NCI-H146 (cell line): Measurements from ENCODE around the gene PPP3CA.

Source experiments
- DNase-seq: peaks from one replicate; lab custom pipeline; 2025; lab: John Stamatoyannopoulos, UW

PPP3CA gene

DNA sequence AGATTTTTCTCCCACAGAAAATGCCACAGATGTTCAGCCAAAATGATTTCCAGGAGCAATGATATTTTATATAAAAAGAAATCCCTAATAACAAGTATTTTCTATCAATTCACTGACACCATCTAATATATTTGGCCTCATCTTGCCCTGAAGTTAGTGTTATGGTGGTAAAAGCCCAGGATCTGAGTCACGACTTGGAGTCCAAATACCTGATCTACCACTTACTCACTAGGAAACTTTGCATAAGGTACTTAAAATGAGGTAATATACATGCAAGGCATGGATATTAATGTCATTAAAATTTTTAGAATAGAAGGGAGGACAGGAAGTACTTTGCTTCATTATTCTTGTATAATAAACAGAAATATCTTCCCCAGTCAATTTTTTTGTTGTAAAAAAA is 16.3 kb downstream of the PPP3CA start:
- no peak for DNase-seq

DNA sequence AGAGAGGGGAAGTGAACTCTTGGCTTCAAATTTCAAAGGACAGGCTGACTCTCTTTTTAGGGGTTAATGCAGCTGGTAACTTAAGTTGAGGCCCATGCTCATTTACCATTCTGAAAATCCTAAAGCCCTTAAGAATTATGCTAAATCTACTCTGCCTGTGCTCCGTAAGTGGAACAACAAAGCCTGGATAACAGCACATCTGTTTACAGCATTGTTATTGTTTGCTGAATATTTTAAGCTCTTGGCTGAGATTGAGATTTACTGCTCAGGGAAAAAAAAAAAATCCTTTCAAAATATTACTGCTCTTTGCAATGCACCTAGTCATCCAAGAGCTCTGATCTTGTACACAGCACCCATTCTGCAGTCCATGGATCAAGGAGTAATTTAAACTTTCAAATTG is 17.7 kb downstream of the PPP3CA start:
- no peak for DNase-seq

DNA sequence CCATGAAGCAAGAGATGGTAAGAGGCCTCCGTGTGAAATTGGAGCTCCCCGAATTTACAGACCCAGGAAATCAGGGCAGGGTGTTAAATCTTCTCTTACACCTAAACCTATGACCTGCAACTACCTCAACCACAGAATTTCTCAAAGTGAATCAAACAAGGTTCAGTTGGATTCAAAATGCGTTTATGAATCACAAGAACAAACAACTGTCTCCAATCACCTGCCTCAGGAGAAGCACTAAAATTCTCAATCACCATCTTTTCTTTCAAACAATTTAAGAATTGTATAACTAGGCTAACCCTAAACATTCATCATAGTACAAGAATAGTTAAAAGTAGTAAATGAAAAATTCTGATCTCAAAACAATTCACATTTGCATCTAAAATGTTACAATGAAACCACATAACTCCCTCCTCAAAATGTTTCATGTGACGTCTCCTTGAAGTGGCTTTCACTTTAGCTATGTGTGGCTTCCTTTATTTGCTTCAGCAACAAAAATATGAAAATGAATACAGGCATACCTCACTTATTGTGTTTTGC is 19.2 kb downstream of the PPP3CA start:
- no peak for DNase-seq

DNA sequence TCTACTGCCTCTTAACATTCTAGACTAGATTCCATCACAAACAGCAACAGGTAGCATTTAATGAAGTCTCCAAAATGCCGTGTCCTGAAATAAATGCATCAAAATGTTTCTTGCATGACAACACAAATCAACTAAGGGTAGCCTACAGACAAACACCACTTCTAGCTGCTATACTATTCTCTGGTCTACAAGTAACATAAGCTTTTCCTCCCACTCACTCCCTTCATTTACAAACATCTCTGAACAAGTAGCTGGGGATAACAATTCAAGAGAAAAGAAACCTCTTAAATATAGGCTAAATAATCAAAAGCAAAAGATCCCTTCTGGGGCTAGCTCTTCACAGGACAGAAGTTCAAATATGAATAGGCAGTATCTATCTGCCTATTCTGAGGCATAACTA is 20.8 kb downstream of the PPP3CA start:
- DNase-seq, result no peak

DNA sequence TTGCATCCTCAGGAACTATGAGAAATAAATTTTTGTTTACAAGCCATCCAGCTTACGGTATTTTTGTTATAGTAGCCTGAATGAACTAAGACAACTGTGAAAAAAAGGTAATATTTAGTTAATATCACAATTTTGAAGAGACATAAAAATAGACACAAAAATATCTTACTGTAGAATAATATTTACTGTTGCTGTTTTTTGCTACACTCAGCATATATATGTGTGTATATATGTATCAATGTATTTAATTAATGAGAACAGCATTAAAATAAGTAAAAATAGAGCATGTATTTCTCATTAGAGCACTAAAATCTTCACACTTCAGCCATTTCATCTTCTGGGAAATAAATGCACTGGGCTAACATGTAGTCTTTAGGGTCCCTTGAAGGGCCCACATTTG is 24.6 kb downstream of the PPP3CA start:
- no peak for DNase-seq

DNA sequence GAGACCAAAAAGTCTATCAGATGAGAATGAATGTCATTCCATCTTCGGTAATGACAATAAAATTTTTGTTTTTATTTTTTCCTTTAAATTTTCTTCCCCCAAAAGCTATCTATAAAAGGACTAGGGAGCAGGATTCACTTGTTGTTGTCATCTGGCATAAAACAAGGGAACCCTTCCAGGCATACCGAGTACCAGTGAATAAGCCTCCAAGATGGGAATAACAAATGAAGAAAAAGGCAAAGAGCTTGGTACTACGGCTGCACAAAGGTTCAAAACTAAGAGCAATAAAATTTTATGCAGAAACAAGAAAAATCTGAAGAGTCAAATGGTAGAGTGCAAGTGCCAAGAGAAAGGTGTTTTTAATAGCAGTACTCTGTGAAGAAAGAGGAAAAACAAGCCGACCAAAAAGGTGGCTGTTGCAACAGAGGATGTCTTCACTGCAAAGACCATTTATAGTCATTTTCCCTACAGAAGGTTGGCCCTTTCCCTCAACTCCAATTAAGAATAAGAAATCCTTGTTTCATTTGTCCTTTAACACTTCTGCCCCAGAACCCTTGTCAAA is 25.8 kb downstream of the PPP3CA start:
- DNase-seq, result no peak

DNA sequence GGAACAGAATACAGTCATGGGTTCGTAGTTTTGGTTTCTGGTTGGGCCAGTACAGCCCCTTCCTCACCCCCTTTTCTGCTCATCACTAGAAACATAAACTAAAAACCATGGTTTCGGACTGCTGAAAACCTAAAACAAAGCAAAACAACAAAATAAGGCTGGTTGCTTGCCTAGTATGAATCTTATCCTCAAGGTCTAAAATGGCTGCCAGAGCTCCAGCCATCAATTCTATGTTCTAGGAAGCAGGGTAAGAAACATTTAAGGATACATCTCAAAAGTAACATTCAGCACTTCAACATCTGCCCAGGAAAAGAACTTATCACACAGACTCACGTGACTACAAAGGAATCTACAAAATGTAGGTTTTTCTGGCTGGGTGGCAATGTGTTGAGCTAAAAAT is 31.5 kb downstream of the PPP3CA start:
- DNase-seq, result no peak

DNA sequence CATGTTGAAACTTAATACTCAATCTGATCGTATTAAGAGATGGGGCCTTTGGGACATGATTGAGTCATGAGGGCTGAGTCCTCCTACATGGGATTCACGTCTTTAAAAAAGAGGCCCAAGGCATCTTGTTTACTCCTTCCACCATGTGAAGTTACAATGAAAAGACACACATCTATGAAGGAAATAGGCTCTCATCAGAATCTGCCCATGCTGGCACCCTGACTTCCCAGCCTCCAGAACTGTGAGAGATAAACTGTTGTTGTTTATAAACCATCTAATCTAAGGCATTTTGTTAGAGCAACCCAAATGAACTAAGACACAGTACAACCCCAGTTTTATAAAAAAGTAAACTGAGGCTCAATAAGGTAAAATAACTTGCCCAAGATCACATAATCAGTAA is 32.3 kb downstream of the PPP3CA start:
- no peak for DNase-seq

DNA sequence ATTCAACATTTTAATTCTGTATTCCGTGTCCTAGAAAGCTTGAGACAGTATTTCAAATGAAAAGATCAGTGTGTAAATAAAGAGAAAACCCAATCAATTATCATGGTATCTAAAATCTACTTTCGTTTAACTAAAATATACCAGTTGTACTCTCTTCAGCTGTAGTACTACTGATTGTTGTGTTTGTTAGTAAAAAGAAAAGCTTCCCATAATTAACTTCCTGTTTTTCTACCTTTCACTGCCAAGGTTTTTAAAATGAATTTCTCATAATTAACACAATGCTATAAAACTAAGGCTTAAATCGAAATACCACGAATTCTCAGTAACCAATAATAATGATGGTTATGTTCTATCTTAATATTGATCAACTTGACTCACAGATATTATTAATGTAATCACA is 37.4 kb downstream of the PPP3CA start:
- DNase-seq, result no peak

DNA sequence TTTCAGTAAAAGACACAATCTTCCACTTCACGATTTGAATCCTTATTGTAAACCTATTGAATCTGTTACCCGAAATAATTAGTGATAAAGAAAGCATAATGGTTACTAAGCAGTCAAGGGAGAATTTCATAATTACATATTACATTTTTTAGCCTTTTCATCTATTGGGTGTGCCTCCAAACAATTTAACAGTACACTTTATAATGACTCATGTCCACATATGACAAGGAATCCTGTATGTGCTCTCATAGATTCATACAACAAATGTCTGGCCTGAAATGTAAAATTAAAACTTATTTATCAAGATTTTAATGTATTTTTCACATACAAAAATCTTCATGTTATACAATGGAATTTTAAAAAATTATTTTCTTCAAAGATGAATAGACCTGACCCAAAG is 39.4 kb downstream of the PPP3CA start:
- DNase-seq, result no peak

DNA sequence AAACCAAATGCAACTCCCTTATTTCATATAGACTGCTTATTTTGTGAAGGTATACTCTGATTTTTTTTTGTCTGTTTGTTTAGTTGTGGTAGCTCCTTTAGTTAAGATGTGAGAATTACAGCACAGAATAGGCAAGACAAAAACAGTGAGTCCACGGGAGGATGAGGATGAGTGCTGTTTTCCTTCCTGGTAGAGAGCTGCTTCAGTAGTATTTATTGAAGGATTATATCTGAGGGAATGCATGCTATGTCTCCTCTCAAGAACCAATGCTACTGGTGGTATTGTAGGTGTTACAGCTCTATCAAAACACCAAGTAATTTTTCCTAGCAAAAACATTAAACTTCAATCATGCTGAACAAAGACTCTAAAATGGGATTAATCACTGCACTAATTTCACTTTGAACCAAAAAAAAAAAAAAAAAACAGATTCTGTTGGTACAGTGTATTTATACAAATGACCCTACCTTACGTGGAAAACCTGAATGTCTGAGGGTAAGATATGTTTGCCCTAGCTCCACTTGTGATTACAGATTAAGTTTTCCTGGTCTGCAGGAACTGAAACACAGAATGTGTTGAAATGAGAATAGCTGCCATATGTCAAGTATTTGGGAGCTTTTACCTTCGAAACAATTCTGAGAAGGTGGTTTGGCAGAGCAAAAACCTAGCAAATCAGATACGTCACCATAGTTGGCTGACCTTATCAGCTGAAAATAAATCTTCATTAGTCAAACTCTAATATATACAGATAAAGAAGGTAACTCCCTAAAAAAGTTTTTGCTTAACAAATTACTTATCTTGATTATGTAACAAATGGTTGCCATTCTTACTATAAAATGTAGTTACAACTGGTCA is 40.3 kb downstream of the PPP3CA start:
- DNase-seq, result no peak

DNA sequence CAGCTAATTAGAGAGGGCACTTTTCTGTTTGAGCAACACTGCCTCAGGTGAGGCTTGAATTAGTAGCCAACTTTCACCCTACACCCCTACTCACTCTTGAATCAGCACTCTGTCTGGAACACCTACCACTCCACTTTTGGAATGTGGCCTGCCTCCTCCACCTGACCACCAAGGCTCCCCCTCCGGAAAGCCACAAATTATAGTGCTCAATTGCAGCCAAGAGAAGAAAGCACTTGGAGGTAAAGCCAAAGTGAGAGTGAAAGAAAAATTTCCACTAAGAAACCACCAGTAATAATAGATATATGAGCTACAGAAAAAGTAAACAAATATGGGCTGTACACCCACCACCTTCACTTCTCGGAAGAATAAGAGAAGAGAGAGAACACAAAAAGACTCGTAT is 41.1 kb downstream of the PPP3CA start:
- no peak for DNase-seq

DNA sequence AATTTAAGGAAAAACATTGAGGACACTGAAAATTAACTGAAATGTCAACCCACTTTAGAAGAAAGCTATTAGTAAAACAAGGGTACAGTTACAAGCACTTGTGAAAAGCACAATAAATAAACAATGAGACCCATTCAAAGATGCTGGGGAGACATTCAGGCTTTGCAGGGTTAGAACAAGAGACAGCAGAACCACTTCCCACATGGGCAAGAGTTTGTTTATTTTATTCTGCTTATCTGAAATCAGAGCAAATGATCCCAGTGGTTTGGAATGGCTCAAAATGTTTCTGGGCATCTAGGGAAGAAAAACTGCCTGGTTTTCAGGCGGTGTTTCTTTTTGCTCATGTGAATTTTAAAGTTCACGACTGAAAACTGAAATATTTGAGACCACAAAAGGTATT is 42.4 kb downstream of the PPP3CA start:
- no peak for DNase-seq

DNA sequence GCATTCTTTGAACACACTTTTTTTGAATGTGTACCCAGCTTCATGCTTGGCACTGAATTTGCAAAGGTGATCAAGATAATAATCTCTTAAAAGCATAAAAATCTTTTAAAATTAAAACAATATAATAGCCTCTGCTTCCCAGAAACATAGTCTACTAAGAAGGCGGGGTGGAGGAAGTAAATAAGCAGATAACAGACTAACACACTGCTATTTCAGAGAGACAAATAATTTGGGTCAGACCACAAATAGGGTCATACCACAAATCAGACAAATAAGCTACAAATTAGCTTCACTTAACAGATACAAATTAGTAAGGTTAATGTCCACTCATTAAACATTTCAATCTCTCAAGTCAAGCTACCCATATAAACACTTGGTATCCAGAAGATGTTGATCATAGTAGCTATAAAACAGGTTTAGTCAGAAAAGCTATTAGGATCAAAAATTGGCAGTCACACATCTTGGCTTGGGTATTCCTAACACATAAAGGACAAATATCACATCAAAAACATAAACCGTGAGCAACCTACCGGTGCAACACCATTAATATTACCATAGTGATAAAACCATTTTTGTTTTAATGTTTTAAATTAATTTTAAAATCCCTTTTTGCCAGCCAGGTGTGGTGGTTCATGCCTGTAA is 47.3 kb downstream of the PPP3CA start:
- DNase-seq, result no peak

DNA sequence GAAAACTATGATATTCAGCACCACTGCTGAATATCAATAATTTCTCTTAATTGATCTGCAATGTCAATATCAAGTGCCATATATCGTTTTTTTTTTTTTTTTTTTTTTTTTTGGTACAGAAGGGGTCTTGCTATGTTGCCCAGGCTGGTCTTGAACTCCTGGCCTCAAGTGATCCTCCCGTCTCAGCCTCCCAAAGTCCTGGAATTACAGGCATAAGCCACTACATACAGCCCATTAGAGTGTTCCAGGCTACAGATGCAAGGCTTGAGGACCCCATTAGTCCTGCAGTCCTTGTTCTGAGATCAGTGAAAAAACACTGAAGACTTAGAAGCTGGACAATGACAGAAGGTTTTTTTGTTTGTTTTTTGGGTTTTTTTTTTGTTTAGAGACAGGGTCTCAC is 48.3 kb downstream of the PPP3CA start:
- no peak for DNase-seq

DNA sequence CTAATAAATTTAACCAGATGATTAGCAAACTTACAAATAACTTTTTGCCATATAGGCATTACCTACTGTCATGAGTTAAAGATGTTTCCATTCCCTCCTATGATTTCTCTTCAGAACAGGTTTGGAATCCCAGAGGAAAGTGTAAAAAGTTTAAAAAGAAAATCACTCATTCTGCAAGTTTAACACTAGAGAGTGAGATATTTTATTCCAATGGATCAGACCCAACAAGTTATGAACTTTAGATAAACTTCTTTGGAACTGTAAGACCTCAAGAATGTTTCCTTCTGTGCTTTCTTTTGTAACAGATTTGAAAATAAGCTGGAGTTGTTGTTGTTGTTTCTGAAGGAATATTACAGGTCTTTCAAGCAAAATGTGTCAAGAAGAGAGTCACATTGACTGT is 51.6 kb downstream of the PPP3CA start:
- no peak for DNase-seq

DNA sequence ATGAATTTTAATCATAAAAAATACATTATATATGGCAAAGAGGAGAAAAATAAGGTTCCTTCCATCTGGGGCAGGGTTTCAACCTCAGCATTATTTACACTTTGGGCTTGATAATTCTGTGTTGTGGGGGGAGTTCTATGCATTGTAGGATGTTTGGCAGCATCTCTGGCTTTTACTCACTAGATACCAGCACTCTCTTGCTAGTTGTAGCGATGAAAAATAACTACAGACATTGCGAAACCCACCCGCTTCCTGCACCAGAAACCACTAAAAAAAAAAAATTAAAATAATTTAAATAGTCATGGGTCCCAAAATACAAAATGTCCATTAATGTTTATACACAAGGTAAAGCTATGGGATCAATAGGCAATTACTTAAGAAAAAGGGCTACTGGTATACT is 52.7 kb downstream of the PPP3CA start:
- no peak for DNase-seq

DNA sequence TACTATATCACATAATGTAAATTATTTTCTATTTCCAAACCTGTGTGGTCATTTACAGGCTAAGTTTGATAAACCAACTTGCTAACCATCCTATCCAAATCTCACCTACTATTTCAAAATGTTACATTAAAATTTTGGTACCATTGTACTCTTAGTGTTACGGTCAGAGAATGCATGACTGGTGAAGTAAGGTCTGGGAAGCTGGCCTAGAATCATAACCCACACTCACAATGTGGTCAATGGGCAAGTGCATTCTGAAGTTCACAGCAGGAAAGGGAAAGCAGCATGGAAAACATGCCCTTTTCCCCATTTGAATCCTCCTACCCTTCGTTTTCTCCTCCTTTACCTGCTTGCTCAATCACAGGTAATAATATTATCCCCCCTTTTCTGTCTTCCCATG is 54.4 kb downstream of the PPP3CA start:
- no peak for DNase-seq

DNA sequence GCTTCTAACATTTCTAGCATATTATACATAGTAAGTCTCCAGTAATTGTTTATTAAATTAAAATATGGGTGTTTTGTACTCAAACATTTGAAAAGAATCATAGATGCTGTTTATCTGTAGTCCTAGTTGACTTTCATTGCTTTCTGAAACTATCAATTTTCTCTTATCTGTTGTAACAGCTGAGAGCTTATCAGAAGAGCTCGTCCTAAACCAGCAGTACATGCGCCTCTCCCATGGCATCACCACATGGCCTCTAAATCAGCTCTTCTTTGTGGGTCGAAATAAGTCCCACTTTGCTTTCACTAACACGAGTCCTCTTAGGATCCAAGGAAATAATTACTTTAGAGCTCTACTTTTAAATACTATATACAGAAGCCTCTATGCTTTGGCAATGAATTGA is 55.1 kb downstream of the PPP3CA start:
- no peak for DNase-seq

DNA sequence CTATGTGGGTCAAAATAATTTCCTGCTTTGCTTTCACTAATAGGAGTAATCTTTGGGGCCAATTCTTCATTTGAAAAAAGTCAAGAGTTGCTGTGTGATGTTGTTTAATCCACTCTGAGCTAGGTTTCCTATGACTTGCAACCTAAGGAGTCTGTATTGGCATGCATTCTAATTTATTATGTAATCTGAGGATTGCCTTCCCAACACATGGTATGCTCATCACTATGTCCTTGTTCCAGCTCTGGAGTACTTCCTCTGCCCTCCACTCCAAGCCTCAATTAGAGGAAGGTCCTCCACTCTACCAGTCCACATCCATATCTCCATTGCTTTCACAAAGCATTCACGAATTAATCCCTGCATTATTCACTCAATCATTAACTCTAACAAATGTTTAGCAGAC is 56.1 kb downstream of the PPP3CA start:
- no peak for DNase-seq

DNA sequence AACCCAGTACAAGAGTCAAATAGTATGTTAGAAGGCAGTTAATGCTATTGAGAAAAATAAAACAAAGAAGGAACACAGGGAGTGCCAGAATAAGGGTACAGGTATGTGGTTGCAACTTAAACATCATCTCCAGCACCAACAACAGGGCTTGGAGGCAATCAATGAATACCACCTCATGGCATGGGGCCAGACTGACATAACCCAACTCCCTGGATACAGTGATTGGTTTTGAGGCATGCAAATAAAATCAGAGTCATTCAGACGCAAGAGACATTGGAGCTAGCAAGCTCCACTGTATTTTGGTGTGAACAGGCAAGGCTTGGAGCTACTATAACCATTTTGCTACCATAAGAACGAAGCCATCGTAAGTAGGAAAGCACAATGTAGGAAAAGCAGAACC is 56.7 kb downstream of the PPP3CA start:
- DNase-seq, result no peak

DNA sequence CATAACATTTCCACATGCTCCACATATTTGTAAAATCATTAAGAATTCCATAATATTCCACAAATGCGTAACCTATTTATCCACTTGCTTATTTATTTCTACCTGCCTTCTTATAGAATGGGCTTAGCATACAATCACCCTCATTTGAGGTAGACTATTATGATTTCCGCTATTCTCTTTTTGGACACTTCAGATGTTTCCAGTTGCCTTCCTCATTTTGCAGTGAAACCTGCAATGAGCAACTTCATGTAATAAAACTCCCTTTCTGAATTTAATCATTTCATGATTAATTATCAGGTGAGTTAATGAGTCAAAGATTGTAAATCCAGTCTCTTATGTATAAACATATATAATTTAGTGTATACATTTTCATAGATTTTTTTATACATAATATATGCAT is 58.0 kb downstream of the PPP3CA start:
- DNase-seq, result no peak
